GM21737 (cell line): ENCODE measurements around the gene PPOX.

Source experiments
- ATAC-seq: cut with Tn5 transposase; IDR thresholded peaks from one replicate; pipeline ENCODE4 v1.9.1; 2021; ENCODE audit warnings: mild to moderate bottlenecking, moderate library complexity; ENCODE audit not compliant: unreplicated experiment

Gene PPOX

GRCh38 chr1:161165742-161166668 is at the start of gene PPOX:
Gene PPOX (plus strand): TSS chr1:161166426. CDS start chr1:161166848, 422 bp downstream.
- peak; percentile 88 for ATAC-seq

- ATAC-seq: peak; percentile 76
Measured at GRCh38 chr1:161117759-161118581, 48.3 kb upstream of the PPOX start, which contains the start of the genes NIT1 and PFDN2. Gene NIT1 (plus strand): TSS chr1:161118105. CDS start chr1:161118177, 72 bp downstream. Gene PFDN2 (minus strand): TSS chr1:161118037. CDS start chr1:161118026, 11 bp downstream.

- peak; percentile 37 for ATAC-seq
Measured at GRCh38 chr1:161119092-161119903, 46.9 kb upstream of the PPOX start.

- no peak for ATAC-seq
Measured at GRCh38 chr1:161121042-161121650, 45.1 kb upstream of the PPOX start.

- no peak for ATAC-seq
Measured at GRCh38 chr1:161121834-161122233, 44.4 kb upstream of the PPOX start.

- no peak for ATAC-seq
Measured at GRCh38 chr1:161122967-161123366, 43.3 kb upstream of the PPOX start.

GRCh38 chr1:161127649-161128048 is 38.6 kb upstream of the PPOX start:
- no peak for ATAC-seq

- ATAC-seq: no peak
Measured at GRCh38 chr1:161128591-161129420, 37.4 kb upstream of the PPOX start.

GRCh38 chr1:161130266-161130665 is 36.0 kb upstream of the PPOX start:
- no peak for ATAC-seq

- ATAC-seq: no peak
Measured at GRCh38 chr1:161131523-161132409, 34.5 kb upstream of the PPOX start.

GRCh38 chr1:161132410-161133219 is 33.6 kb upstream of the PPOX start, which contains the start of gene DEDD:
Gene DEDD (minus strand): TSS chr1:161132667. CDS start chr1:161124462, 8,205 bp downstream.
- peak; percentile 90 for ATAC-seq

GRCh38 chr1:161133220-161133740 is 32.9 kb upstream of the PPOX start:
- ATAC-seq: peak; percentile 24

GRCh38 chr1:161137881-161138280 is 28.3 kb upstream of the PPOX start:
- no peak for ATAC-seq

GRCh38 chr1:161138431-161138830 is 27.8 kb upstream of the PPOX start:
- no peak for ATAC-seq

- ATAC-seq: no peak
Measured at GRCh38 chr1:161139766-161140165, 26.5 kb upstream of the PPOX start.

GRCh38 chr1:161140755-161141400 is 25.3 kb upstream of the PPOX start:
- no peak for ATAC-seq

GRCh38 chr1:161145832-161146231 is 20.4 kb upstream of the PPOX start:
- no peak for ATAC-seq
